Epithelial cell of esophagus (primary cell): Measurements from ENCODE around the gene ASB10.
A peak's percentile ranks its signal among the peaks of the same experiment; 100 is the strongest.

Source experiments
- DNase-seq: peaks from one replicate; pipeline ENCODE4 v3.0.0; 2010; ENCODE audit warnings: low read depth
- H3K4me3 ChIP-seq: 2 replicates; pipeline ENCODE4 v1.5.1; 2011; ENCODE audit warnings: mild to moderate bottlenecking, low read length, control low read depth
- TF ChIP-seq, protein P1 (sequence below): IDR thresholded peaks from 2 replicates; pipeline ENCODE4 v1.5.1; 2011; ENCODE audit warnings: low read depth, mild to moderate bottlenecking, low read length, control low read depth, inconsistent platforms; ENCODE audit not compliant: insufficient read depth; ENCODE audit errors: missing control alignments

ASB10 gene

DNA sequence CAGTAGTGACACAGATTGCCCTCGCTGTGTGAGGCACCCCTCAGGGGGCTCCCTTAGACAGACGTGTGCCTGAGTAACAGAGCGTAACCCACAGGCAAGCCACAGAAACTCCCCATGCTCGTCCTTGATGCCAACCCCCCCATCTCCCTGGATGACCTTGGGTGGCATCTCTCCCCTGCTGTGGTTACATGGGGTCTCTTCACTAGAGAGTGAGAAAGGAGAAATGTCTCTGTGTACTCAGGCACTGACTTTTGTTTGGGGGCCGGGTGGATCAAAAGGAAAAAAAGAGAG lies 1.1 kb upstream of the ASB10 start:
- TF ChIP-seq, protein P1, sequence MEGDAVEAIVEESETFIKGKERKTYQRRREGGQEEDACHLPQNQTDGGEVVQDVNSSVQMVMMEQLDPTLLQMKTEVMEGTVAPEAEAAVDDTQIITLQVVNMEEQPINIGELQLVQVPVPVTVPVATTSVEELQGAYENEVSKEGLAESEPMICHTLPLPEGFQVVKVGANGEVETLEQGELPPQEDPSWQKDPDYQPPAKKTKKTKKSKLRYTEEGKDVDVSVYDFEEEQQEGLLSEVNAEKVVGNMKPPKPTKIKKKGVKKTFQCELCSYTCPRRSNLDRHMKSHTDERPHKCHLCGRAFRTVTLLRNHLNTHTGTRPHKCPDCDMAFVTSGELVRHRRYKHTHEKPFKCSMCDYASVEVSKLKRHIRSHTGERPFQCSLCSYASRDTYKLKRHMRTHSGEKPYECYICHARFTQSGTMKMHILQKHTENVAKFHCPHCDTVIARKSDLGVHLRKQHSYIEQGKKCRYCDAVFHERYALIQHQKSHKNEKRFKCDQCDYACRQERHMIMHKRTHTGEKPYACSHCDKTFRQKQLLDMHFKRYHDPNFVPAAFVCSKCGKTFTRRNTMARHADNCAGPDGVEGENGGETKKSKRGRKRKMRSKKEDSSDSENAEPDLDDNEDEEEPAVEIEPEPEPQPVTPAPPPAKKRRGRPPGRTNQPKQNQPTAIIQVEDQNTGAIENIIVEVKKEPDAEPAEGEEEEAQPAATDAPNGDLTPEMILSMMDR: no peak
- no peak overlapping the region for H3K4me3 ChIP-seq
- no peak for DNase-seq

- TF ChIP-seq, protein P1: no peak
- no peak for DNase-seq
- no peak overlapping the region for H3K4me3 ChIP-seq
These were observed 580 bp upstream of the ASB10 start for GRCh38 chr7:151187409-151188251.

DNA sequence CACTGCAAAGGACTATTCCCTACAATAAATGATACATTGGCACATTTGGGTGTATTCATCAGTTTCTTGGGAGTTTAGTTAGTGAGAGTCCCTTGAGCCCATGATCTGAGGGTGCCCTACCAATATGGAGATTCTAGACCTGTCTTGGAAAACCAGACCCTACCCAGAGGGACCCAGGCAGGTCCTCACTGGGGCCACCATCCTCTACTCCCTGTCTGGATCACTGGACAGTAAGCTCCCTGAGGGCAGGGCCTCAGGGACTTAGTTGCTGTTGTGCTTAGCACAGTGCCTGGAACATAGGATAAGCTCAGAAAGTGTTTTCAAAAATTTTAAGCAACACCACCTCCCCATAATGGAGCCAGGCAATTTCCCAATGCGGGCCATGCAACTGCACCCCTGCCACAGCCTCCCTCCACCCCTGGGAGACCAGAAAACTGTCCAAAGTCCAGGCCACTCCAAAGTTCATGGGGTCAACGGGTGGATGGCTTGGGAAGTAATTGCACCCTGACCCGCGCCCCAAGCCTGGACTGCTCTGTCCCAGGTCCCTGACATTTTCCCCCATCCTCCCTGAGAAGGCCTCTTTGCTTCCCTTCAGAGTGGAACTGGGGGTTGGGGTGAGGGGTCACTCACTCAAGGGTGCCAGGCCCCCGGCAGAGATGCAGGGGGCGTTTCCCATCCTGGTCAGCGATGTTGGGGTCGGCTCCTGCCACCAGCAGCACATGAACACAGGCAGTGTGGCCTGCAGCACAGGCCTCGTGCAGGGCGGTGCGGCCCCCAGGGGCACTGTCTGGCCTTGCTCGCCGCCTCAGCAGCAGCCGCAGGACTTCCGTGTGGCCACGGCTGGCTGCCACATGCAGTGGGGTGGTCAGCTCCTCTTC lies 1.0 kb downstream of the ASB10 start:
- TF ChIP-seq, protein P1: no peak
- no peak for DNase-seq
- no peak overlapping the region for H3K4me3 ChIP-seq

GRCh38 chr7:151181011-151181431 lies 6.0 kb downstream of the ASB10 start:
- H3K4me3 ChIP-seq: no peak overlapping the region

GRCh38 chr7:151179946-151180345 lies 7.1 kb downstream of the ASB10 start:
- DNase-seq: no peak
- no peak overlapping the region for H3K4me3 ChIP-seq
- TF ChIP-seq, protein P1: no peak

More at GRCh38 chr7:151181011-151181431, 6.0 kb downstream of the ASB10 start:
- no peak for DNase-seq
- TF ChIP-seq, protein P1: no peak

GRCh38 chr7:151179287-151179860 lies 7.7 kb downstream of the ASB10 start:
- no peak overlapping the region for H3K4me3 ChIP-seq
- peak; percentile 24 for DNase-seq
- TF ChIP-seq, protein P1: no peak
